ENCODE data around the gene CRYGN.

CRYGN gene

DNA sequence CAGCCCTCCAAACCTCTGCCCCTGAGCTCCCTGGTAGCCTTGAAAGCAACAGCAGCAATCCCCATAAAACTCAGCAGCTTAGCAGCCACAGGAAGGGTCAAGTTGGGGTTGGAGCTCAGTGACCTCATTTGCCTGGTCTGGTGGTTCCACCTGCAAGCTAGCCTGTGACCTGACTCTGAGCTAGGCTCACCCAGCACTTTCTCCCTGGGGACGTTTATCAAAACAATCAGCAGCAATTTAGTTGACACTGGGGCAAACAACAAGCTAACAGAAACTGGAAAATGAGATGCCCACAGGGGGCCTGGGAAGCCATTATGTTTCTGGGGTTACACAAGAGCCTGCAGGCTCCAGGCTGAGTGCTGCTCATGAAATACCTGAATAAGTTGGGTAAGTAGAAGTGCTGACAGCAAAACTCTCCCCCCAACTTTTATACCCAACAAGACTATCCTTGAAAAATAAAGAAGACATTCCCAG is 22.4 kb upstream of the CRYGN start:
- TF ChIP-seq, protein P1, sequence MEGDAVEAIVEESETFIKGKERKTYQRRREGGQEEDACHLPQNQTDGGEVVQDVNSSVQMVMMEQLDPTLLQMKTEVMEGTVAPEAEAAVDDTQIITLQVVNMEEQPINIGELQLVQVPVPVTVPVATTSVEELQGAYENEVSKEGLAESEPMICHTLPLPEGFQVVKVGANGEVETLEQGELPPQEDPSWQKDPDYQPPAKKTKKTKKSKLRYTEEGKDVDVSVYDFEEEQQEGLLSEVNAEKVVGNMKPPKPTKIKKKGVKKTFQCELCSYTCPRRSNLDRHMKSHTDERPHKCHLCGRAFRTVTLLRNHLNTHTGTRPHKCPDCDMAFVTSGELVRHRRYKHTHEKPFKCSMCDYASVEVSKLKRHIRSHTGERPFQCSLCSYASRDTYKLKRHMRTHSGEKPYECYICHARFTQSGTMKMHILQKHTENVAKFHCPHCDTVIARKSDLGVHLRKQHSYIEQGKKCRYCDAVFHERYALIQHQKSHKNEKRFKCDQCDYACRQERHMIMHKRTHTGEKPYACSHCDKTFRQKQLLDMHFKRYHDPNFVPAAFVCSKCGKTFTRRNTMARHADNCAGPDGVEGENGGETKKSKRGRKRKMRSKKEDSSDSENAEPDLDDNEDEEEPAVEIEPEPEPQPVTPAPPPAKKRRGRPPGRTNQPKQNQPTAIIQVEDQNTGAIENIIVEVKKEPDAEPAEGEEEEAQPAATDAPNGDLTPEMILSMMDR (IDR thresholded peaks at IDR 0.05; ENCODE audit: insufficient read depth, low read length, poor library complexity, severe bottlenecking), result no peak
- no peak overlapping the region for H3K4me3 ChIP-seq (replicated peaks; ENCODE audit: low read depth, low read length)
- H3K36me3 ChIP-seq (ENCODE audit: control insufficient read depth, insufficient read depth, low read length), result peaks cover 14% of the 10 kb centered on the region
- DNase-seq (ENCODE audit: extremely low read depth, insufficient read length), result no peak
- no peaks in the 10 kb centered on the region for H3K27me3 ChIP-seq (replicated peaks; ENCODE audit: control insufficient read depth, insufficient read depth, low read length)

DNA sequence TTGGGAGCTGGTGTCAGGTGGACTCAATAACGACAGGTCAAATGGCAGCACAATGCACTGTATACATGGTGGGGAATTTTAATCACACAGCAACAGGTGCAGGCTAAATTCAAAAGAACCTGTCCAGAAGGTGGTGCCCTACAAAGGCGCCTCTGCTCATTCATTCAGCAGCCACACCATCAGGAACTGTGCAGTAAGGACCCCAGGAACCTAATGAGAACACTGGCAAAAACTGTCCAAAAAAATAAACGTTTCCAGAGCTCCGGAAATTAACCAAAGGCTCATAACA is 21.9 kb upstream of the CRYGN start:
- TF ChIP-seq, protein P1 (IDR thresholded peaks at IDR 0.05; ENCODE audit: insufficient read depth, low read length, poor library complexity, severe bottlenecking), result no peak
- DNase-seq (ENCODE audit: extremely low read depth, insufficient read length), result no peak

GRCh38 chr7:151461096-151461941 is 21.4 kb upstream of the CRYGN start:
- H3K27me3 ChIP-seq (replicated peaks; ENCODE audit: control insufficient read depth, insufficient read depth, low read length), result no peaks in the 10 kb centered on the region
- H3K36me3 ChIP-seq (ENCODE audit: control insufficient read depth, insufficient read depth, low read length), result peaks cover 8% of the 10 kb centered on the region
- no peak for DNase-seq (ENCODE audit: extremely low read depth, insufficient read length)
- TF ChIP-seq, protein P1 (IDR thresholded peaks at IDR 0.05; ENCODE audit: insufficient read depth, low read length, poor library complexity, severe bottlenecking), result no peak
- H3K4me3 ChIP-seq (replicated peaks; ENCODE audit: low read depth, low read length), result no peak overlapping the region

More for the DNA sequence above, 21.9 kb upstream of the CRYGN start:
- peaks cover 10% of the 10 kb centered on the region for H3K36me3 ChIP-seq (ENCODE audit: control insufficient read depth, insufficient read depth, low read length)
- no peak overlapping the region for H3K4me3 ChIP-seq (replicated peaks; ENCODE audit: low read depth, low read length)
- H3K27me3 ChIP-seq (replicated peaks; ENCODE audit: control insufficient read depth, insufficient read depth, low read length), result no peaks in the 10 kb centered on the region

DNA sequence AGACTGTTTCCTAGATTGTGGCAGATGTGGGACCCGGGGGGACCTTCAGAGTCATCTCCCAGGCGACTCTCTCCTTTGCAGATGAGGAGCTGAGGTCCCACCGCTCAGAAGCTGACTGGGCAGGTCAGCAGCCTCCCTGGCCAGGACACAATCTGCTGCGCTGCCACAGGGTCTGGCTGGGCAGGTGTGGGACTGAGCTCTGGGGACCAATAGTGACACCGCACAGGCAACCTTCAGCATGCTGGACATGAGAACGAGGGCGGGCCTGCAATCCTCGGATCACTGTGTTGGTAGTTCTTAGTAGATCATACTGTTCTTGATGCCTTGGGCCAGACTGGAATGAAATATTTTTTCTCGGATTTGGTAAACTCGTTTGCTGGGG is 20.5 kb upstream of the CRYGN start:
- no peak overlapping the region for H3K4me3 ChIP-seq (replicated peaks; ENCODE audit: low read depth, low read length)
- TF ChIP-seq, protein P1 (IDR thresholded peaks at IDR 0.05; ENCODE audit: insufficient read depth, low read length, poor library complexity, severe bottlenecking), result no peak
- no peak for DNase-seq (ENCODE audit: extremely low read depth, insufficient read length)
- H3K27me3 ChIP-seq (replicated peaks; ENCODE audit: control insufficient read depth, insufficient read depth, low read length), result no peaks in the 10 kb centered on the region
- peaks cover 5% of the 10 kb centered on the region for H3K36me3 ChIP-seq (ENCODE audit: control insufficient read depth, insufficient read depth, low read length)

DNA sequence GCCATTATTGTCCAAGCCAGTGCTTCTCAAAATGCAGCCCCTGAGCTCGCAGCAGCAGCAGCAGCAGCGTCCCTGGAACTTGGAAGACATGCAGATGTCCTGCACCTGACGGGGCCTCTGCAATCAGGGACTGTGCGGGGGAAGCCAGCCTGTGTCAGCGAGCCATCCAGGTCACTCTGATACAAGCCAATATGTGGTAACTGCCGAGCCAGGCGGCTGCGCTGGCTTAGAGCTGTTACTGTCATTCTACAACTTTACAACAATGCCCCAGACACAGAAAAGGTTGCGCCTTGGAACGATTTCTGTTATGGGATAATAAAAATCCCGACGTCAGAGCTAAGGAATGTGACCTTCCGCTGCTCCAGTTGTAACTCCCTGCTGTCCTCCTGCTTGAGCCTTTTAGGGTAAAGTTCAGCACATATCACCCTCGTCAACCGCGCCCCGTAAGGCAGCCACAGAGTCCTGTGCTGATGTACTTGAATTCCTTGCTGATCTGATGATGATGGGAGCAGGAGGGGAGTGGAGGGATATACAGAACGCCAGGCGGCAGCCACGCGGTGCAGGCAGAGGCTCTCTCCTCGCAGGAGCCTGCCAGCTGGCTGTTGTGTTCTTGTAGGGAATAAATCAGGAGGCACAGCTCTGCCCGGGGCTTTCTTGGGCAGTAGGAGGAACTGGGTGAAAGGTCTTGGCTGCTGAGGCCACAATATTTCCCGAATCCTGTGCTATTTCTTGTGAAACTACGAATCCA is 20.0 kb upstream of the CRYGN start:
- Histone ChIP-seq H3K36me3 (ENCODE audit: control insufficient read depth, insufficient read depth, low read length) (peaks cover 4% of the 10 kb centered on the region), H3K27me3 (replicated peaks; ENCODE audit: control insufficient read depth, insufficient read depth, low read length) (no peaks in the 10 kb centered on the region), H3K4me3 (replicated peaks; ENCODE audit: low read depth, low read length) (no peak overlapping the region)
- TF ChIP-seq, protein P1 (IDR thresholded peaks at IDR 0.05; ENCODE audit: insufficient read depth, low read length, poor library complexity, severe bottlenecking), result no peak
- DNase-seq (ENCODE audit: extremely low read depth, insufficient read length), result no peak

All from GM06990 (cell line).